Activated naive CD8-positive, alpha-beta T cell treated with anti-CD3 and anti-CD28 coated beads for 36 hours (primary cell): ENCODE results near the gene IKZF3. TPM values are rescaled to one million over a fixed set of nuclear protein-coding genes. Genes with fewer than 3 reads are reported as not detected.

Source experiments
- DNase-seq: peaks from one replicate; pipeline ENCODE4 v3.0.0; 2021
- H3K27ac Mint-ChIP-seq: one replicate; pipeline ENCODE4 v1.8.0; 2022; ENCODE audit warnings: mild to moderate bottlenecking, moderate library complexity, mixed read lengths
- H3K27me3 Mint-ChIP-seq: one replicate; pipeline ENCODE4 v1.8.0; 2022; ENCODE audit warnings: mild to moderate bottlenecking, mixed read lengths
- H3K36me3 Mint-ChIP-seq: one replicate; pipeline ENCODE4 v1.8.0; 2021; ENCODE audit warnings: mild to moderate bottlenecking, mixed read lengths
- H3K4me1 Mint-ChIP-seq: one replicate; pipeline ENCODE4 v1.8.0; 2021; ENCODE audit warnings: mixed read lengths
- H3K4me3 Mint-ChIP-seq: one replicate; pipeline ENCODE4 v1.8.0; 2022; ENCODE audit warnings: mild to moderate bottlenecking, moderate library complexity, mixed read lengths
- H3K9me3 Mint-ChIP-seq: one replicate; pipeline ENCODE4 v1.8.0; 2022; ENCODE audit warnings: mixed read lengths
- total RNA-seq, 2 experiments: library from RNA; stranded (reverse); gene quantifications; one replicate each; pipeline ENCODE4 v1.2.3, GENCODE V29; 2021

IKZF3 gene
- total RNA-seq, 2 experiments from 2014 or later, result 43.9 to 44.6 TPM

DNA sequence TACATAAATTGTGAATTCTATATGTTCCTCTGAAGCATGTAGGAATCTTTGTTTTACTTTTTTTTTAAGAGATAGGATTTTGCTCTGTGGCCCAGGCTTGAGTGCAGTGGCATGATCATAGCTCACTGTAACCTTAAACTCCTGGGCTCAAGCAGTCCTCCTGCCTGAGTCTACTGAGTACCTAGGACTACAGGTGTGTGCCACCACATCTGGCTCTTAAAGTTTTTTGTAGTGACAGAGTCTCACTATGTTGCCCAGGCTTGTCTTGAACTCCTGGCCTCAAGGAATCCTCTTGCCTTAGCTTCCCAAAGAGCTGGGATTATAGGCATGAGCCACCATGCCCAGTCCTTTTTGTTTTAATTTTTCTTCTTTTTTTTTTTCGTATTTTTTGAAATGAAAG, 25.3 kb downstream of the IKZF3 start:
- no peak overlapping the region for H3K27ac Mint-ChIP-seq
- H3K4me1 Mint-ChIP-seq, result peaks cover 41% of the 10 kb centered on the region
- H3K4me3 Mint-ChIP-seq, result no peak overlapping the region
- DNase-seq, result no peak
- no peaks in the 10 kb centered on the region for H3K27me3 Mint-ChIP-seq
- peaks cover 80% of the 10 kb centered on the region for H3K36me3 Mint-ChIP-seq
- peaks cover 20% of the 10 kb centered on the region for H3K9me3 Mint-ChIP-seq

DNA sequence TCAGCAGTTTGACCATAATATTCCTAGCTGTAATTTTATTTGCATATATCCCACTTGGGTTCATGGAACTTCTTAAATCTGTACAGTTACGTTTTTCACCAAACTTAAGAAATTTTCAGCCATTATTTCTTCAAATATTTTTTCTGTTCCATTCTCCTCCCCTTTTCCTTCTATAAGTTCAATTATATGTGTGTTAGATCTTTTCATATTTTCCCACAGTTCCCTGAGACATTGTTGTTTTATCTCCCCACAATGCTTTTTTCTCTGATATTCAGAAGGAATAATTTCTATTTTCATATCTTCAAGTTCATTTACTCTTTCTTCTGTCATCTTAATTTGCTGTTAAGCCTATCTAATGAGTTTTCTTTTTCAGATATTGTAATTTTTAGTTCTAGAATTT, 26.1 kb downstream of the IKZF3 start:
- H3K36me3 Mint-ChIP-seq, result peaks cover 82% of the 10 kb centered on the region
- H3K27me3 Mint-ChIP-seq, result no peaks in the 10 kb centered on the region
- H3K27ac Mint-ChIP-seq, result no peak overlapping the region
- no peak overlapping the region for H3K4me3 Mint-ChIP-seq
- peaks cover 20% of the 10 kb centered on the region for H3K9me3 Mint-ChIP-seq
- DNase-seq, result no peak
- H3K4me1 Mint-ChIP-seq, result peaks cover 37% of the 10 kb centered on the region

DNA sequence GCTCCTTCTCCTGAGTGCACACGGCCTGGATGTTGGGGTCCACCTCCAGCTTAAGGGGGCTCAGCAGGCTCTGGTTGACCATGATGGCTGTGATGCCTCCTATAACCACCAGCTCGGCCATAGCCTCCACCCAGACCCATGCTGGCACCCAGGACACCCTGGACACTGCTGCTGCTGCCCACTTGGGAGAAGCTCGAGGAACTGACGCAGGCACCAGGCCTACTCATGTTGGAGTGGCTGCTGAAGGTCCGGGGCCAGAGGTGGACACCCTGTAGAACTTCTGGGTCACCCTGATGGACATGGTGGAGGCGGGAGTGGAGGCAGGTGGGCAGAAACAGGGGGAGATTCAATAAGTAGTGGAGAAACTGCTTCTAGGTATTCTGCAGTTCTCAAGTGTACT, 28.0 kb downstream of the IKZF3 start:
- Mint-ChIP-seq H3K9me3 (peaks cover 20% of the 10 kb centered on the region), H3K27ac (no peak overlapping the region), H3K4me3 (no peak overlapping the region), H3K27me3 (no peaks in the 10 kb centered on the region), H3K36me3 (peaks cover 78% of the 10 kb centered on the region), H3K4me1 (peaks cover 32% of the 10 kb centered on the region)
- DNase-seq, result no peak

DNA sequence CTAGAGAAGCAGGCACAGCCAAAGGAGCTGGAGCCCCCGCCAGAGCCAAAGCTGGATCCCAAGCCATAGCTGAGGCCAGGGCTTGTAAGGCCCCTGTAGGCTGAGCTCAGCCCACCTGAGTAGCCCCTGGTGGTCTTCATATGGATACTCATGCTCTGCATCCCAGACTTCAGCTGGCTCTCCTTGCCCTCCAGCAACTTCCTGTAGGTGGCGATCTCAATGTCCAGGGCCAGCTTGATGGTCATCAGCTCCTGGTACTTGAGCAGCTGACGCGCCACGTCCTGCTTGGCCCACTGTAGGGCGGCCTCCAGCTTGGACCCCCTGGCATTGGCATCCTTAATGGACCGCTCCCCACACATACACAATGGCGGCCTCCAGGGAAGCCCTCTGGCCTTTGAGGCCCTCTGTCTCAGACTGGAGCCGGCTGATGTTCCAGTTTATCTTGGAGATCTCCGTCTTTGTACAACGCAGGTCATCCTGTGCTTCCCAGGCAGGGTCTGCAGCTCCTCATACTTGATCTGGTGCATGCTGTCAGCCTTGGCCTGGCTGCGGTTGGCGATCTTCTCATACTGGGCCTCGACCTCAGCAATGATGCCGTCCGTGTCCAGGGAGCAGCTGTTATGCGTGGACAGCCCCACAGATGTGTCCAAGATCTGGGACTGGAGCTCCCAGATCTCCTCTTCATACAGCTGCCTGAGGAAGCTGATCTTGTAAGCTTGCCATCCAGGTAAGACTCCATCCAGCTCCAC, 28.9 kb downstream of the IKZF3 start:
- Mint-ChIP-seq H3K9me3 (peaks cover 20% of the 10 kb centered on the region), H3K4me1 (peaks cover 32% of the 10 kb centered on the region), H3K36me3 (peaks cover 73% of the 10 kb centered on the region), H3K27me3 (no peaks in the 10 kb centered on the region), H3K4me3 (no peak overlapping the region), H3K27ac (no peak overlapping the region)
- DNase-seq, result no peak

DNA sequence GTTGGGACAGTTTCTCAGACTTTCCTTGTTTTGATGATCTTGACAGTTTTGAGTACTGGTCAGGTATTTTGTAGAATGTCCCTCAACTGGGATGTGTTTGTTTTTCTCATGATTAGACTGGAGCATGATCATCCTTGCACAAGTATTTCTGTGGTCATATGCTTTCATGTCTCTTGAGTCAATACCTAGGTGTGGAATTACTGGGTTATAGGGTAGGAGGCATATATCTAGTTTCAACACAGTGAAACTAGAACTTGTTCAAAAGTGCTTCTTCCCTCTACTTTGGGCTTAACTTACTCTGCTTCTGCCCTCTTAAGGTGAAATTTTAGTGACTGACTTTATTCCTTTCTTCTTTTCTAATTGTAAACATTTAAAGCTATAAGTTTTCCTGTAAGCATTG, 30.1 kb downstream of the IKZF3 start:
- Mint-ChIP-seq H3K4me3 (no peak overlapping the region), H3K27me3 (no peaks in the 10 kb centered on the region), H3K36me3 (peaks cover 67% of the 10 kb centered on the region), H3K27ac (peak overlapping the region; percentile 32), H3K4me1 (peaks cover 30% of the 10 kb centered on the region), H3K9me3 (peaks cover 17% of the 10 kb centered on the region)
- DNase-seq, result no peak

DNA sequence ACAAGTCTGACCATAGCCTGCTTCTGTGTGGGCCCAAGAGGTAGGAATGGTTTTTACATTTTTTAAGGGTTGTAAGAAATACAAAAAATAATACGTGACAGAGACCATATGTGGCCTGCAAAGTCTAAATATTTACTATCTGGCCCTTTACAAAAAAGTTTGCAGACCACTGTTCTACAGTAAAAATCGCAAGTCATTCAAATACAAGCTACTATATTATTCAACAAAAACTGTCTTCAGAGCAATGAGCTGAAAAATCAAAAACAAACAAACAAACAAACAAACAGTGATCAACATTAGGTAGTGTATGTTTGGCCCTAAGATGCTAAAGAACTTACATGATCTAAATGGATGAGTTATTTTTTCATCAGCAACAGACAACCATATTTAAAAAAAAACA, 32.5 kb downstream of the IKZF3 start:
- H3K4me1 Mint-ChIP-seq, result peaks cover 44% of the 10 kb centered on the region
- H3K27ac Mint-ChIP-seq, result no peak overlapping the region
- H3K36me3 Mint-ChIP-seq, result peaks cover 67% of the 10 kb centered on the region
- DNase-seq, result no peak
- H3K9me3 Mint-ChIP-seq, result peaks cover 8% of the 10 kb centered on the region
- H3K27me3 Mint-ChIP-seq, result no peaks in the 10 kb centered on the region
- no peak overlapping the region for H3K4me3 Mint-ChIP-seq

DNA sequence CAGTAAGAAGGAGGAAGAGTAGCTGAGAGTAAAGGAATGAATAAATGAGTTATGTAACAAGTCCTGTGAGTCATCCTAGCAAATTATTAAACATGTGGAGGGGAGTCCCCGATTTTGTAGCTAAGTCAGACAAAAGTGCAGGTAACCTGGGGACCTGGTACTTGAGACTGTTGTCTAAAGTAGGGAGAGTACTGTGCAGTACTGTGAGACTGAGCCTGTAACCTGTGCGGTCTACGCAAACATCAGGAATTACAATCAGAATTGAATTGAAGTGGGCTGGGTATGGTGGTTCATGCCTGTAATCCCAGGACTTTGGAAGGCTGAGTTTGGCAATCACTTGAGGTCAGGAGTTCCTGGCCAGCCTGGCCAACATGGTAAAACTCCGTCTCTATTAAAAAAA, 35.7 kb downstream of the IKZF3 start:
- Mint-ChIP-seq H3K36me3 (peaks cover 75% of the 10 kb centered on the region), H3K27me3 (no peaks in the 10 kb centered on the region), H3K4me3 (no peak overlapping the region), H3K27ac (peak overlapping the region; percentile 66), H3K4me1 (peaks cover 37% of the 10 kb centered on the region), H3K9me3 (peaks cover 25% of the 10 kb centered on the region)
- no peak for DNase-seq

DNA sequence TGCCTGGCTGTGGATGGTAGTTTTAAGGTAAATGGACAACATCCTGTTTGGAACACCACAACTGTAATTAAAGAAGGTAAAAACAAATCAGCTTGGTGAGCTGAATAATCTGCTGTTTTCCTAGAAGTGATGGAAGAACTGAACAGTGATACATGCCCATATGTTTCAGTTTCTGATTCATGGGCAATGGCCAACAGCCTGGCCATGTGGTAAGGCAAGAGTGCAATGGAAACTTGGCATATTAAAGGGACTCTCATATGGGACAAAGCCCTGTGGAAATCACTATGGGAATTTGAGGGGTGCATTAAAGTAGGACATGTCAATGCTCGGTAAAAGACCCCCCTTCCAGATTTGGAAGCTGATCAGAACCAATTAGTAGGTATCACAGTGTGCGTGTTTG, 37.8 kb downstream of the IKZF3 start:
- H3K36me3 Mint-ChIP-seq, result peaks cover 85% of the 10 kb centered on the region
- H3K27ac Mint-ChIP-seq, result peak overlapping the region; percentile 79
- no peak for DNase-seq
- H3K9me3 Mint-ChIP-seq, result peaks cover 39% of the 10 kb centered on the region
- no peak overlapping the region for H3K4me3 Mint-ChIP-seq
- peaks cover 40% of the 10 kb centered on the region for H3K4me1 Mint-ChIP-seq
- H3K27me3 Mint-ChIP-seq, result no peaks in the 10 kb centered on the region

DNA sequence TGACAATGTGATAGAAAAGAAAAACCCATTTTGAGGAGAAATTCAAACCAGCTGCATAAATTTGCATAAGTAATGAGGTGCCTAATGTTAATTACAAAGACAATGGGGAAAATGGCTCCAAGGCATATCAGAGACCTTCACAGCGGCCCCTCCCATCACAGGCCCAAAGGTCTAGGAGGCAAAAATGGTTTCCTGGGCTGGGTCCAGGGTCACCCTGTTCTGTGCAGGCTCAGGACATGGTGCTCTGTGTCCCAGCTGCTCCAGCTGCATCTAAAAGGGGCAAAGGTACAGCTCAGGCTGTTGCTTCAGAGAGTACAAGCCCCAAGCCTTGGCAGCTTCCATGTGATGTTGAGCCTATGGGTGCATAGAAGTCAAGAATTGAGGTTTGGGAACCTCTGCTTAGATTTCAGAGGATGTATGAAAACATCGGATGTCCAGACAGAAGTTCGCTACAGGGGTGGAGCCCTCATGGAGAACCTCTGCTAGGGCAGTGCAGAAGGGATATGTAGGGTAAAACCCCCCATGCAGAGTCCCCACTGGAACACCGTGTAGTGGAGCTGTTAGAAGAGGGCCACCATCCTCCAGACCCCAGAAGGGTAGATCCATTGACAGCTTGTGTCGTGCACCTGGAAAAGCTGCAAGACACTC, 40.6 kb downstream of the IKZF3 start:
- no peak overlapping the region for H3K4me3 Mint-ChIP-seq
- H3K36me3 Mint-ChIP-seq, result peaks cover 93% of the 10 kb centered on the region
- peaks cover 57% of the 10 kb centered on the region for H3K4me1 Mint-ChIP-seq
- peaks cover 40% of the 10 kb centered on the region for H3K9me3 Mint-ChIP-seq
- no peaks in the 10 kb centered on the region for H3K27me3 Mint-ChIP-seq
- no peak for DNase-seq
- H3K27ac Mint-ChIP-seq, result no peak overlapping the region

DNA sequence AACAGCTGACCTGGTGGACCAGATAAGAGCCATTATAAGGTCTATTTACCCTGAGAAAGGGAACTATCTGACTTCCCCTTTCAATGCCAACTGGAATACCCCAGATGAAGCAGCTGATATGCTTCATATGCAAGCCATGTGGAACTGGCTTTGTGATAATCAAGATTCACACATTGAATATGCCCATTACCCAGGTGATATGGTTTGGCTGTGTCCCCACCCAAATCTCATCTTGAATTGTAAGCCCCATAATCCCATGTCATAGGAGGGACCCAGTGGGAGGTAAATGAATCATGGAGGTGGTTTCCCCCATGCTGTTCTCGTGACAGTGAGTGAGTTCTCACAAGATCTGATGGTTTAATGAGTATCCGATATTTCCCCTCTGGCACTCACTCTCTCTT, 42.1 kb downstream of the IKZF3 start:
- Mint-ChIP-seq H3K36me3 (peaks cover 87% of the 10 kb centered on the region), H3K27me3 (no peaks in the 10 kb centered on the region), H3K4me1 (peaks cover 55% of the 10 kb centered on the region), H3K4me3 (no peak overlapping the region), H3K27ac (peak overlapping the region; percentile 15), H3K9me3 (peaks cover 40% of the 10 kb centered on the region)
- DNase-seq, result no peak

DNA sequence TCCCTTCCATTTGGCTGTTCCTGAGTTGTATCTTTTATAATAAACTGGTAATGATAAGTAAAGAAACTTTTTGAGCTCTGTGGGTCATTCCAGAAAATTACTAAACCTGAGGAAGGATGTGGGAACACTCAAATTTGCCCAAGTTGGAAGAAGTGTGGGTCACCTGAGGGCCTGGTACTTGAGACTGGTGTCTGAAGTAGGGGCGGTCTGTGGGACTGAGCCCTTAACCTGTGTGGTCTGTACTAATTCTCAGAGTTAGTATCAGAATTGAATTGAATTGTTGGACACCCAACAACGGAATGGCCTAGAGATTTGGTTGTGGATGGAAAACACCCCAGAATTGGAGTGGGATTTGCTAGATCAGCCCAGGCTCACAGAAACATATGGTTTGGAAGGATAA, 43.1 kb downstream of the IKZF3 start:
- DNase-seq, result no peak
- Mint-ChIP-seq H3K27ac (peak overlapping the region; percentile 80), H3K9me3 (peaks cover 38% of the 10 kb centered on the region), H3K4me3 (no peak overlapping the region), H3K27me3 (no peaks in the 10 kb centered on the region), H3K4me1 (peaks cover 46% of the 10 kb centered on the region), H3K36me3 (peaks cover 83% of the 10 kb centered on the region)

DNA sequence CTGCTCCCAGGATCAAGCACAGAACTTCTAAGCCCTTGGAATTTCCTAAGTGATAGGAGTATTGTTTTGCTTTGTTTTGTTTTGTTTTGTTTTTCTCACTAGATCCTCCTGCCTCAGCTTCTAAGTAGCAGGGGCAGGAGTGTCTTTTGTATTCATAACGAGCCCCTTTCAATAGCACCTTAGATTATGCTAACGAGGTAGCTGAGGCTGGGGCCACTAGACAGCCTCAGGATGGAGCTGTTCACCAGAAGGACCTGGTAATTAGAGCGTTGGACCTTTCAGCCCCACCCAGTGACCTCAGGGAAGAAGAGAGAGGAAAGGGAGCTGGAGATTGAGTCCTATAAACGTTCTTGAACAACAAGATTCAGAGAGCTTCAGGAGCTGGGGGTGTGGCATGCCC, 43.6 kb downstream of the IKZF3 start:
- H3K4me3 Mint-ChIP-seq, result peak overlapping the region; percentile 5
- H3K27me3 Mint-ChIP-seq, result no peaks in the 10 kb centered on the region
- H3K4me1 Mint-ChIP-seq, result peaks cover 50% of the 10 kb centered on the region
- peak overlapping the region; percentile 76 for H3K27ac Mint-ChIP-seq
- DNase-seq, result no peak
- H3K36me3 Mint-ChIP-seq, result peaks cover 80% of the 10 kb centered on the region
- peaks cover 35% of the 10 kb centered on the region for H3K9me3 Mint-ChIP-seq

DNA sequence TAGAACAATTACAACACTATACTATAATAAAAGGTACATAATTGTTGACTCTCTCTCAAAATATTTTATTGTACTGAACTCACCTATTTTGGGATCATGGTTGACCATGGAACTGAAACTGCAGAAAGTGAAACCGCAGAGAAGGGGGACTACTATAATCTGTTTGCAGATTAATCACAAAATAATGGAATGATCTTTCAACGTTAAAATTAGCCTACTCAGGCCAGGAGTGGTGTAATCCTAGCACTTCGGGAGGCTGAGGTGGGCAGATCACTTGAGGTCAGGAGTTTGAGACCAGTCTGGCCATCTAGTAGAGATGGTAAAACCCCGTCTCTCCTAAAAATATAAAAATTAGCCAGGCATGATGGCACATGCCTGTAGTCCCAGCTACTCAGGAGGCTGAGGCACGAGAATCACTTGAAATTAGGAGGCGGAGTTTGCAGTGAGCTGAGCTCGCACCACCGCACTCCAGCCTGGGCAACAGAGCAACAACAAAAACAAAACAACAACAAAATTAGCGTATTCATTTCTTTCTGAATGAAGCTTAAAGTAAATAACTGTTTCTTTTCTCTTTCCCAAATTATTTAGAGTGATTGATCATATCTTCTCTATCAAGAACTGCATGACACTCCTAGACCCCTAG, 45.6 kb downstream of the IKZF3 start:
- Mint-ChIP-seq H3K4me3 (peak overlapping the region; percentile 18), H3K27ac (peak overlapping the region; percentile 81), H3K36me3 (peaks cover 76% of the 10 kb centered on the region), H3K27me3 (no peaks in the 10 kb centered on the region), H3K4me1 (peaks cover 70% of the 10 kb centered on the region), H3K9me3 (peaks cover 15% of the 10 kb centered on the region)
- no peak for DNase-seq

DNA sequence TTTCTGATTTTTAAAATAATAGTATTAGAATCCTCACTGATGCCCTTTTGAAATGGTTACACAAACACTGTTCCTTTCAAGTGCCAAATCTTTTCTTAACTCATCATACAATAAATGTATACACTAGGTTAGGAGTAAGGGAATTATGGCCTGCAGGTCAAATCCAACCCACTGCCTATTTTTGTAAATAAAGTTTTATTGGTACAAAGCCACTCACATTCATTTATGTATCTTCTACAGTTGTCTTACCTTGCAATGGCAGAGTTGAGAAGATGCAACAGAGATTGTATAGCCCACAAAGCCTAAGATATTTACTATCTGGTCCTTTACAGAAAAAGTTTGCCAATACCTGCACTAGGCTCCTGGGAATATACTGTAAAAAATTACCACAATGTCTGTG, 47.8 kb downstream of the IKZF3 start:
- Mint-ChIP-seq H3K4me1 (peaks cover 73% of the 10 kb centered on the region), H3K9me3 (peaks cover 1% of the 10 kb centered on the region), H3K36me3 (peaks cover 68% of the 10 kb centered on the region), H3K4me3 (no peak overlapping the region), H3K27ac (no peak overlapping the region), H3K27me3 (no peaks in the 10 kb centered on the region)
- no peak for DNase-seq

DNA sequence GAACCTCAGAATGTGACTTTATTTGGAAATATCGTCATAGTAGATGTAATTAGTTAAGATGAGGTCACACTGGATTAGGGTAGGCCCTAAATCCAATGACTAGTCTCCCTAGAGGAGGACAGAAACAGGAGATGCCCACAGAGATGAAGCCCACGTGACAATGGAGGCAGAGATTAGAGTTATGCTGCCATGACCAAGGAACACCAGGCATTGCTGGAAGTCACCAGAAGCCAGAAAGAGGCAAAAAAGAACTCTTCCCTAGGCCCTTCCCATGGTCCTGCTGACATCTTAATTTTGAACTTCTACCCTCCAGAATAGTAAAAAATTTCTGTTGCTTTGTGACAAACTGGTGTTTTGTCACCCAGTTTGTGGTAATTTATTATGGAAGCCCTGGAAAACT, 49.6 kb downstream of the IKZF3 start:
- peak overlapping the region; percentile 71 for H3K4me3 Mint-ChIP-seq
- no peak for DNase-seq
- H3K4me1 Mint-ChIP-seq, result peaks cover 62% of the 10 kb centered on the region
- peaks cover 60% of the 10 kb centered on the region for H3K36me3 Mint-ChIP-seq
- H3K9me3 Mint-ChIP-seq, result no peaks in the 10 kb centered on the region
- H3K27ac Mint-ChIP-seq, result peak overlapping the region; percentile 85
- no peaks in the 10 kb centered on the region for H3K27me3 Mint-ChIP-seq
